ENCODE data around the gene SPTAN1.

DNA sequence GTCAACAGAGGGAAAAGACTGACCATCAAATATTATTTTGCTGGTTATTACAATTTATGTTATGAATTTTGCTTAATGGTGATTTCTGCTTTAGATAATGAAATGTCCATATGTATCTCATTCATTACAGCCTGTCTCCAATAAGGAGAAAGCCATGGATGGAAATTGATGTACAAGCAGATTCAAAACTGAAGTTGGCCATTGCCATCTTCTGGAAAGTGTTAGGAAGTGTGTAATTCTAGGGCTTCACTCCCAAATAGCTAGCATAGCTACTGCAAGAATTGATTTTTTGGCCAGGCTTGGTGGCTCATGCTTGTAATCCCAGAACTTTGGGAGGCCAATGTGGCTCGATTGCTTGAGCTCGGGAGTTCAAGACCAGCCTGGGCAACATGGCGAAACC, 58.5 kb downstream of the SPTAN1 start:
- TF ChIP-seq, protein P1, sequence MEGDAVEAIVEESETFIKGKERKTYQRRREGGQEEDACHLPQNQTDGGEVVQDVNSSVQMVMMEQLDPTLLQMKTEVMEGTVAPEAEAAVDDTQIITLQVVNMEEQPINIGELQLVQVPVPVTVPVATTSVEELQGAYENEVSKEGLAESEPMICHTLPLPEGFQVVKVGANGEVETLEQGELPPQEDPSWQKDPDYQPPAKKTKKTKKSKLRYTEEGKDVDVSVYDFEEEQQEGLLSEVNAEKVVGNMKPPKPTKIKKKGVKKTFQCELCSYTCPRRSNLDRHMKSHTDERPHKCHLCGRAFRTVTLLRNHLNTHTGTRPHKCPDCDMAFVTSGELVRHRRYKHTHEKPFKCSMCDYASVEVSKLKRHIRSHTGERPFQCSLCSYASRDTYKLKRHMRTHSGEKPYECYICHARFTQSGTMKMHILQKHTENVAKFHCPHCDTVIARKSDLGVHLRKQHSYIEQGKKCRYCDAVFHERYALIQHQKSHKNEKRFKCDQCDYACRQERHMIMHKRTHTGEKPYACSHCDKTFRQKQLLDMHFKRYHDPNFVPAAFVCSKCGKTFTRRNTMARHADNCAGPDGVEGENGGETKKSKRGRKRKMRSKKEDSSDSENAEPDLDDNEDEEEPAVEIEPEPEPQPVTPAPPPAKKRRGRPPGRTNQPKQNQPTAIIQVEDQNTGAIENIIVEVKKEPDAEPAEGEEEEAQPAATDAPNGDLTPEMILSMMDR (IDR thresholded peaks at IDR 0.05), result no peak
- no peak for TF ChIP-seq POLR2A (IDR thresholded peaks at IDR 0.05)

All from right lobe of liver (tissue), 4 donors.